ENCODE measurements around the gene HHAT.

Gene HHAT

GRCh38 chr1:210557426-210558077 is 228.8 kb downstream of the HHAT start:
- Mint-ChIP-seq H3K27me3 (no peaks in the 10 kb centered on the region), H3K9me3 (no peaks in the 10 kb centered on the region), H3K4me3 (no peak overlapping the region), H3K27ac (no peak overlapping the region), H3K36me3 (ENCODE audit: low read depth) (no peaks in the 10 kb centered on the region), H3K4me1 (ENCODE audit: low read depth) (no peaks in the 10 kb centered on the region)

GRCh38 chr1:210558302-210558701 is 229.6 kb downstream of the HHAT start:
- Mint-ChIP-seq H3K27ac (no peak overlapping the region), H3K9me3 (no peaks in the 10 kb centered on the region), H3K4me1 (ENCODE audit: low read depth) (no peaks in the 10 kb centered on the region), H3K4me3 (no peak overlapping the region), H3K27me3 (no peaks in the 10 kb centered on the region), H3K36me3 (ENCODE audit: low read depth) (no peaks in the 10 kb centered on the region)

DNA sequence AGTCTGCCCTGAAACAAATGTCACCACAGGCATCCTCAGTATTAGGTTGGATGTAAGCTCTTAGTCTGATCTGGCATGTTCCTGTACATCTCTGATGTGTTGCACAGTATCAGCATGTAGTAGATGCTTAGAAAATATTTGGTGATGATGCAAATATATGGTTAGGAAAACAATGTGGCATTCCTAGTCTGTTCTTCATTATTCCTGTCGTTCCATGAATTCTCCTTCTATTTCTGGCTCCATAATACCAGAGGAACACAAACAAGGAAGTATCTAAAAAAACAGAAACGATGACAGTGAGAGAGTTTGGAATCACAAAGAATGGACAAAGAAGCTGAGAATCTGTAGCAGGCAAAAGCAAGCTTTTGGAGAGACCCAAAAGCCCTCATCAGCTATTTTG is 236.6 kb downstream of the HHAT start:
- Mint-ChIP-seq H3K27me3 (no peaks in the 10 kb centered on the region), H3K4me3 (no peak overlapping the region), H3K27ac (no peak overlapping the region), H3K9me3 (no peaks in the 10 kb centered on the region), H3K36me3 (ENCODE audit: low read depth) (no peaks in the 10 kb centered on the region), H3K4me1 (ENCODE audit: low read depth) (no peaks in the 10 kb centered on the region)

GRCh38 chr1:210568631-210569030 is 239.9 kb downstream of the HHAT start:
- Mint-ChIP-seq H3K27me3 (no peaks in the 10 kb centered on the region), H3K27ac (no peak overlapping the region), H3K4me3 (no peak overlapping the region), H3K36me3 (ENCODE audit: low read depth) (no peaks in the 10 kb centered on the region), H3K9me3 (no peaks in the 10 kb centered on the region), H3K4me1 (ENCODE audit: low read depth) (no peaks in the 10 kb centered on the region)

DNA sequence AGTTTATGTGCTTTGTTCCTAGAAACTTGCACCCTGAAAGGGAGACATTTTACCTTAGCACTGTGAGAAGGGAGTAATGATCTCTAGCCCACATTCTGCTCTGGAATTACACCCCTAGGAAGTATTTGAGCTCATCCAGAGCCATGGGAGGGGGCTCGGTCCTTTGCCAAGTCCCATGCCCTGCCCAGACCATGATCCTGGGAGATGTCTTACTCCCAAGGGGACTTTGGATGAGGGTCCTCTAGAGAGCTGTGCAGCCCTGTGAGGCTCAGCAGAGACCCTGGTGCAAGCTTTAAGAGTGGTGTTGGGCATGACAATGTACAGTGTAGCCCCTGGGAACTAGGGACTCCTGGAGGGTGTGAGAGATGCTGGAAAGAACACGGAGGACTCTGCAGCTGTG is 241.4 kb downstream of the HHAT start:
- Mint-ChIP-seq H3K27me3 (no peaks in the 10 kb centered on the region), H3K4me1 (ENCODE audit: low read depth) (no peaks in the 10 kb centered on the region), H3K36me3 (ENCODE audit: low read depth) (no peaks in the 10 kb centered on the region), H3K27ac (no peak overlapping the region), H3K9me3 (no peaks in the 10 kb centered on the region), H3K4me3 (no peak overlapping the region)

DNA sequence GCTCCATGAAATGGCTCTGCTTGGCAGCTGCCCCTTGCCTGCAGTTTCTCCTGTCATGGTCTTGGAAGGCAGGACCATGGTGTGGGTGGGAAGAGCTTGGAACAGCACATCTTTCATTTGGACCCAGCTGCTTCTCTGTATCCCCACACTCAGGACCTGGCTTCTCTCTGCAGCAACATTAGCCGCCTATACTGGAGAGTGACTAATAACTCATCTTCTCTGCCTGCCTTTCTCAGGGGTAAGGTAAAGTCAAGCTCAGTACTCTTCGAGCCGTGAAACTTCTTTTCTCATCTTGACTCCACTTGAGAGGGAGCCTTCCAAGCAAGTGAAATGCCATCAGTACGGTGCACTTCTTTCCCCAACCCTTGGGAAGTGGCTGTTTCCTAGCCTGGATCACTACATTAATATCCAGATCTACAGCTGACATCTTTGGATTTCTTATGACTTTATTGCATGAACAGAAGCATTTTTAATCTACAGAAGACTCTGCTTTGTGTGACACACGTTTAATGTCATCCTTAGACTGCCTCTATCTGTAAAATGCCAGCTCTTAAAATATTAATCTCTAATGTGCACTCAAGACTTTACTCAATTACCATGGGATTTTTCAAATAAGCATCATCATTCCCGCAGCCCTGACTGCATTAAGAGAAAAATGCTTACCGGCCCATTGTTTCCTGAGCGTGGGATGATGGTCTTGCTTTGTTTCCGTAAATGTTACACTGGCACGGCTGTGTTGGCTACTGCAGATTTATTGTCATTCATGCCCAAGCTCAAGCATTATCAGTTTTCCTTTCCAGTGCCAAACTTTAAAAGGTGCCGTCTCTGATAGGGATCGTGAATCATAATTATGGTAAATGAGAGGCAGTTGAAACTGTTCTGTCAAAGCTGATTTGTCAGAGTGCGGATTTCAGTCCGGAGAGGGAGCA is 242.9 kb downstream of the HHAT start:
- H3K27me3 Mint-ChIP-seq = no peaks in the 10 kb centered on the region
- no peaks in the 10 kb centered on the region for H3K36me3 Mint-ChIP-seq (ENCODE audit: low read depth)
- no peak overlapping the region for H3K4me3 Mint-ChIP-seq
- H3K4me1 Mint-ChIP-seq (ENCODE audit: low read depth) = no peaks in the 10 kb centered on the region
- no peak overlapping the region for H3K27ac Mint-ChIP-seq
- no peaks in the 10 kb centered on the region for H3K9me3 Mint-ChIP-seq

GRCh38 chr1:210573141-210573540 is 244.4 kb downstream of the HHAT start:
- H3K4me1 Mint-ChIP-seq (ENCODE audit: low read depth) = no peaks in the 10 kb centered on the region
- no peaks in the 10 kb centered on the region for H3K36me3 Mint-ChIP-seq (ENCODE audit: low read depth)
- no peak overlapping the region for H3K4me3 Mint-ChIP-seq
- no peaks in the 10 kb centered on the region for H3K27me3 Mint-ChIP-seq
- H3K9me3 Mint-ChIP-seq = peaks cover 5% of the 10 kb centered on the region
- no peak overlapping the region for H3K27ac Mint-ChIP-seq

- Mint-ChIP-seq H3K36me3 (ENCODE audit: low read depth) (no peaks in the 10 kb centered on the region), H3K4me3 (no peak overlapping the region), H3K9me3 (peaks cover under 1% of the 10 kb centered on the region), H3K4me1 (ENCODE audit: low read depth) (peaks cover 11% of the 10 kb centered on the region), H3K27me3 (no peaks in the 10 kb centered on the region), H3K27ac (no peak overlapping the region)
Observed at GRCh38 chr1:210582205-210582970, 253.7 kb downstream of the HHAT start.

DNA sequence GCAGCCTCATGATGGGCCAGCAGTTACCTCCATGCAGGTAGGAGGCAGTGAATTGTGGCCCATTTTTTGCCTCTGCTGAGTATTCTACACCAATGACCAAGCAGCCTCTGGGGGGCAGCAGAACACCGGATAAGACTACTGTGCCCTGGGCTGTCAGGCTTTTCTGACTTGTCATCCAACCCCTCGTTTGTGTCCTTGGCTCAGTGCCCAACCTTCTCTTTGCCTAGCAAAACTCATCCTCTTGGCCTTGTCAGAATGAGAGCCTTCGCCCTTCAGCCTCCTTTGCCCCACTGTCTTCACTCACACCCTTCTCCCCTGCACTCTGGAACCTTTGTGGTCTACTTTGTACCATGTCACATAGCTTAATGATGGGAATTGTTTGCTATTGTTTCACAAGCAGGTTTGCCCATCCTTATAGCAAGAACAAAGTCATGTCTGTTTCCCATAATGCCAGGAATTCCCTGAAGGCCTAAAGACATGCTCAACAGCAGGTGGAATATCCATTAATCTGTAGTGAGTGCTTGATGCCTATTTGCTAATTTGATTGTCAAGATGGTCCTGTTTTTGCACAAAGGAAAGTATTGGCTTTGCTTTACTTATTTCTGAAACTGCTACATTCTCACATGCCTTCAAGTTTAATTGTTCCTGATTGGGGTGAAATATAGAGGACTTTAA is 255.9 kb downstream of the HHAT start:
- no peaks in the 10 kb centered on the region for H3K27me3 Mint-ChIP-seq
- H3K27ac Mint-ChIP-seq = no peak overlapping the region

GRCh38 chr1:210586771-210587170 is 258.1 kb downstream of the HHAT start:
- peaks cover 11% of the 10 kb centered on the region for H3K4me1 Mint-ChIP-seq (ENCODE audit: low read depth)
- H3K36me3 Mint-ChIP-seq (ENCODE audit: low read depth) = peaks cover 5% of the 10 kb centered on the region
- H3K27me3 Mint-ChIP-seq = no peaks in the 10 kb centered on the region
- H3K9me3 Mint-ChIP-seq = peaks cover 12% of the 10 kb centered on the region
- H3K27ac Mint-ChIP-seq = no peak overlapping the region
- no peak overlapping the region for H3K4me3 Mint-ChIP-seq

More for the DNA sequence above, 255.9 kb downstream of the HHAT start:
- no peak overlapping the region for H3K4me3 Mint-ChIP-seq
- no peaks in the 10 kb centered on the region for H3K9me3 Mint-ChIP-seq
- H3K36me3 Mint-ChIP-seq (ENCODE audit: low read depth) = no peaks in the 10 kb centered on the region
- peaks cover 11% of the 10 kb centered on the region for H3K4me1 Mint-ChIP-seq (ENCODE audit: low read depth)

DNA sequence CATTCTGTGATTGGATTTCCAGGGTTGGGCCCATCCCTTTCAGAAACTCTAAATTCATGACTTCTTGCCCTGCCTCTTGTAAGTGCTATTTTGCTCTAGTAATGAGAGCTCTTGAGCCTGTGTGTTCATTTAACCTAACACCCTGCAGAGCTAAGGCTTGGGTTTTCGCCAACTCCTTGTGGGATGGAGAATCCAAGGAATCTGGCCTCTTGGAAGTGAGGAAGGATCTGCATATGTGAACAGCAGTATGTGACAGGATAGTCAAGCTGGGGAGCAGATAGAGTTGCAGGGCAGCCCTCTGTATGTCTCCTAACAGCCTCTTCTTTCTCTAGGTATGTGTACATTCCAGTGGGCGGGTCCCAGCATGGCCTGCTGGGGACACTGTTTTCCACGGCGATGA is 258.9 kb downstream of the HHAT start:
- Mint-ChIP-seq H3K4me3 (no peak overlapping the region), H3K9me3 (peaks cover 12% of the 10 kb centered on the region), H3K4me1 (ENCODE audit: low read depth) (peaks cover 3% of the 10 kb centered on the region), H3K27me3 (no peaks in the 10 kb centered on the region), H3K36me3 (ENCODE audit: low read depth) (peaks cover 5% of the 10 kb centered on the region), H3K27ac (no peak overlapping the region)

DNA sequence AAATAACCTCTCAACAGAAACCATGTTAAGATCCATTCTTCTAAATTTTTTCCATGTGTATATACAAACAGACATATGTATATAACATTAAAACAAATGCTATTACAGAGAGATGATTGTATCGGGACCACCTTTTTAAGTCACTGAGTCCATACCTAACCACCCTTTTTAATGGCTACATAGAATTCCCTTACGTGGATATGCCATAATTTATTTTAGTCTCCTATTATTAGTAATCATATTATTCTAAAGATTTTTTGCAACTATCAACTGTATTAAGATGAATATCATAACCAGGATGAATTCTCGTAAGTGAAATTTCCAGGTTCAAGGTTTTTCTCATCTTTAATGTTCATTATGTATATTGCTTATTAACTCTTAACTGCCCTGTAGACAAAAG is 259.7 kb downstream of the HHAT start:
- no peaks in the 10 kb centered on the region for H3K27me3 Mint-ChIP-seq
- peaks cover 5% of the 10 kb centered on the region for H3K36me3 Mint-ChIP-seq (ENCODE audit: low read depth)
- peaks cover 12% of the 10 kb centered on the region for H3K9me3 Mint-ChIP-seq
- H3K4me3 Mint-ChIP-seq = no peak overlapping the region
- H3K4me1 Mint-ChIP-seq (ENCODE audit: low read depth) = no peaks in the 10 kb centered on the region
- H3K27ac Mint-ChIP-seq = no peak overlapping the region

DNA sequence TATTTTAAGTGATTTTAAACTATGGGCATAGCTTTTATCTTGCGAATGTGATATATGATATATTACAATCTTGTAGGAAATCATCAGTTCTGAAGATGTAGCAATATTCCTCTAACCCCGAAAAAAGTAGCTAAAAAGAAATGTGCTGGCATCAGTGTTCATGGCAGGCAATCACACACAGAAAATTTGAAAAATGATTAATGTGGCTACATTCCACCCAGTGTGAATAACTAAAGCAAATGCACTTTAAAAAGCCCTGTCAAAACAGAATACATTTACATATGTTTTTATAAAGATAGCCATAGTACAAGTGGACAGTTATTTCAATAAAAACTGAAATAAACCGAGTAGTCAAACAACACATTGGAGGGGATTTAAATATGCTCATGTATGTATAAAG is 260.2 kb downstream of the HHAT start:
- Mint-ChIP-seq H3K4me3 (no peak overlapping the region), H3K4me1 (ENCODE audit: low read depth) (no peaks in the 10 kb centered on the region), H3K9me3 (peaks cover 12% of the 10 kb centered on the region), H3K27me3 (no peaks in the 10 kb centered on the region), H3K36me3 (ENCODE audit: low read depth) (peaks cover 5% of the 10 kb centered on the region), H3K27ac (no peak overlapping the region)

GRCh38 chr1:210591214-210591613 is 262.5 kb downstream of the HHAT start:
- H3K4me1 Mint-ChIP-seq (ENCODE audit: low read depth) = no peaks in the 10 kb centered on the region
- no peaks in the 10 kb centered on the region for H3K27me3 Mint-ChIP-seq
- H3K36me3 Mint-ChIP-seq (ENCODE audit: low read depth) = peaks cover 5% of the 10 kb centered on the region
- H3K27ac Mint-ChIP-seq = no peak overlapping the region
- no peak overlapping the region for H3K4me3 Mint-ChIP-seq
- peaks cover 13% of the 10 kb centered on the region for H3K9me3 Mint-ChIP-seq
